WTC11 (cell line): ENCODE data around the gene CYP27C1. TPM values are rescaled to one million over a fixed set of nuclear protein-coding genes. Genes with fewer than 3 reads are reported as not detected.
"Not testable (repeated sequence)": the region's sequence is repeated elsewhere in the genome, so short reads cannot be mapped to it uniquely, and the experiment has no call there.

ENCODE experiments used
- ATAC-seq: fragments of 200-7000 bp; cut with Tn5 transposase; 2 replicates; pipeline ENCODE4 v1.10.0; 2021; ENCODE audit warnings: mild to moderate bottlenecking, moderate library complexity
- CTCF ChIA-PET: fragments of 300-600 bp; sonication (Branson Sonifier 250); formaldehyde crosslinking; loops from one replicate; lab custom pipeline; 2021; ENCODE audit warnings: antibody characterized with exemption; lab: Charles Lee
- POLR2A ChIA-PET: fragments of 350-600 bp; sonication (Branson Sonifier 250); formaldehyde crosslinking; loops from one replicate; lab custom pipeline; 2021; ENCODE audit warnings: antibody characterized with exemption; lab: Charles Lee
- DNase-seq: peaks from one replicate; pipeline ENCODE4 v3.0.0; 2021; ENCODE audit warnings: low spot score
- H3K27ac Mint-ChIP-seq: 2 replicates; pipeline ENCODE4 v1.8.0; 2021; ENCODE audit warnings: mixed read lengths
- H3K27me3 Mint-ChIP-seq: 2 replicates; pipeline ENCODE4 v1.8.0; 2021; ENCODE audit warnings: low read depth, mild to moderate bottlenecking, moderate library complexity, mixed read lengths
- H3K36me3 Mint-ChIP-seq: 2 replicates; pipeline ENCODE4 v1.8.0; 2021; ENCODE audit warnings: mixed read lengths
- H3K4me1 Mint-ChIP-seq: 2 replicates; pipeline ENCODE4 v1.8.0; 2022; ENCODE audit warnings: mixed read lengths
- H3K4me3 Mint-ChIP-seq: 2 replicates; pipeline ENCODE4 v1.8.0; 2021; ENCODE audit warnings: mild to moderate bottlenecking, moderate library complexity, mixed read lengths
- H3K9me3 Mint-ChIP-seq: 2 replicates; pipeline ENCODE4 v1.8.0; 2021; ENCODE audit warnings: mixed read lengths
- GABPB1 ChIP-seq: sonication (generic); formaldehyde crosslinking; IDR thresholded peaks from 2 replicates; pipeline ENCODE4 v1.8.1; 2023; ENCODE audit warnings: mild to moderate bottlenecking, missing genetic modification reagents
- MAX ChIP-seq: sonication (generic); formaldehyde crosslinking; IDR thresholded peaks from 2 replicates; pipeline ENCODE4 v1.8.0; 2022; ENCODE audit warnings: mild to moderate bottlenecking, missing genetic modification reagents
- MXD4 ChIP-seq: fragments of 250-450 bp; sonication (Bioruptor Pico); IDR thresholded peaks from 2 replicates; pipeline ENCODE4 v1.8.0; 2021; ENCODE audit warnings: mild to moderate bottlenecking, moderate library complexity, borderline replicate concordance
- NFATC4 ChIP-seq: fragments of 250-450 bp; sonication (Bioruptor Pico); IDR thresholded peaks from 2 replicates; pipeline ENCODE4 v1.9.0; 2021; ENCODE audit warnings: mild to moderate bottlenecking
- NFYB ChIP-seq: sonication (generic); formaldehyde crosslinking; conservative IDR thresholded peaks from 2 replicates; pipeline ENCODE4 v1.8.0; 2022; ENCODE audit warnings: low read depth, missing genetic modification reagents
- OVOL2 ChIP-seq: fragments of 250-450 bp; sonication (Bioruptor Pico); IDR thresholded peaks from 2 replicates; pipeline ENCODE4 v1.9.0; 2021; ENCODE audit warnings: mild to moderate bottlenecking, borderline replicate concordance
- SMAD3 ChIP-seq: sonication (generic); formaldehyde crosslinking; IDR thresholded peaks from 2 replicates; pipeline ENCODE4 v1.8.0; 2022; ENCODE audit warnings: missing genetic modification reagents, mild to moderate bottlenecking, borderline replicate concordance
- SMAD4 ChIP-seq: sonication (generic); formaldehyde crosslinking; IDR thresholded peaks from 2 replicates; pipeline ENCODE4 v1.8.0; 2022; ENCODE audit warnings: mild to moderate bottlenecking, missing genetic modification reagents
- TEAD1 ChIP-seq: sonication (generic); formaldehyde crosslinking; IDR thresholded peaks from 2 replicates; pipeline ENCODE4 v1.8.0; 2022; ENCODE audit warnings: mild to moderate bottlenecking, missing genetic modification reagents
- ZBTB21 ChIP-seq: sonication (generic); formaldehyde crosslinking; IDR thresholded peaks from 2 replicates; pipeline ENCODE4 v1.8.1; 2023; ENCODE audit warnings: mild to moderate bottlenecking, missing genetic modification reagents, borderline replicate concordance
- ZNF263 ChIP-seq: sonication (generic); formaldehyde crosslinking; IDR thresholded peaks from 2 replicates; pipeline ENCODE4 v1.8.1; 2022; ENCODE audit warnings: low read depth, mild to moderate bottlenecking, moderate library complexity, missing genetic modification reagents
- total RNA-seq: library from RNA; stranded (reverse); gene quantifications from 3 replicates; pipeline ENCODE4 v1.2.3, GENCODE V29; 2021
- TF ChIP-seq, protein P1 (sequence below): sonication (generic); formaldehyde crosslinking; conservative IDR thresholded peaks from 2 replicates; pipeline ENCODE4 v1.8.1; 2023; ENCODE audit warnings: mild to moderate bottlenecking, low read depth, missing genetic modification reagents, moderate library complexity
- TF ChIP-seq, protein P2 (sequence below): fragments of 250-450 bp; sonication (Bioruptor Pico); IDR thresholded peaks from 2 replicates; pipeline ENCODE4 v1.8.0; 2021; ENCODE audit warnings: mild to moderate bottlenecking
- TF ChIP-seq, protein P3 (sequence below): fragments of 250-450 bp; sonication (Bioruptor Pico); conservative IDR thresholded peaks from 2 replicates; pipeline ENCODE4 v1.9.0; 2021; ENCODE audit warnings: mild to moderate bottlenecking
- TF ChIP-seq, protein P4 (sequence below): fragments of 250-450 bp; sonication (Bioruptor Pico); IDR thresholded peaks from 2 replicates; pipeline ENCODE4 v1.9.0; 2021; ENCODE audit warnings: mild to moderate bottlenecking
- TF ChIP-seq, protein P5 (sequence below): fragments of 250-450 bp; sonication (Bioruptor Pico); IDR thresholded peaks from 2 replicates; pipeline ENCODE4 v1.9.0; 2021; ENCODE audit warnings: mild to moderate bottlenecking

CYP27C1 gene
- total RNA-seq, 1 experiment from 2014 or later = 2.4 TPM

- peaks cover 6% of the 10 kb centered on the region for H3K27me3 Mint-ChIP-seq
- TF ChIP-seq, protein P1, sequence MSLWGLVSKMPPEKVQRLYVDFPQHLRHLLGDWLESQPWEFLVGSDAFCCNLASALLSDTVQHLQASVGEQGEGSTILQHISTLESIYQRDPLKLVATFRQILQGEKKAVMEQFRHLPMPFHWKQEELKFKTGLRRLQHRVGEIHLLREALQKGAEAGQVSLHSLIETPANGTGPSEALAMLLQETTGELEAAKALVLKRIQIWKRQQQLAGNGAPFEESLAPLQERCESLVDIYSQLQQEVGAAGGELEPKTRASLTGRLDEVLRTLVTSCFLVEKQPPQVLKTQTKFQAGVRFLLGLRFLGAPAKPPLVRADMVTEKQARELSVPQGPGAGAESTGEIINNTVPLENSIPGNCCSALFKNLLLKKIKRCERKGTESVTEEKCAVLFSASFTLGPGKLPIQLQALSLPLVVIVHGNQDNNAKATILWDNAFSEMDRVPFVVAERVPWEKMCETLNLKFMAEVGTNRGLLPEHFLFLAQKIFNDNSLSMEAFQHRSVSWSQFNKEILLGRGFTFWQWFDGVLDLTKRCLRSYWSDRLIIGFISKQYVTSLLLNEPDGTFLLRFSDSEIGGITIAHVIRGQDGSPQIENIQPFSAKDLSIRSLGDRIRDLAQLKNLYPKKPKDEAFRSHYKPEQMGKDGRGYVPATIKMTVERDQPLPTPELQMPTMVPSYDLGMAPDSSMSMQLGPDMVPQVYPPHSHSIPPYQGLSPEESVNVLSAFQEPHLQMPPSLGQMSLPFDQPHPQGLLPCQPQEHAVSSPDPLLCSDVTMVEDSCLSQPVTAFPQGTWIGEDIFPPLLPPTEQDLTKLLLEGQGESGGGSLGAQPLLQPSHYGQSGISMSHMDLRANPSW (CRISPR knock-in tag) = no peak
- TF ChIP-seq SMAD3 (CRISPR knock-in tag) (no peak), TEAD1 (CRISPR knock-in tag) (no peak), NFATC4 (CRISPR knock-in tag) (no peak), OVOL2 (no peak), MXD4 (CRISPR knock-in tag) (no peak), ZNF263 (CRISPR knock-in tag) (no peak), NFYB (CRISPR knock-in tag) (no peak), SMAD4 (CRISPR knock-in tag) (no peak), ZBTB21 (CRISPR knock-in tag) (no peak)
- TF ChIP-seq, protein P2, sequence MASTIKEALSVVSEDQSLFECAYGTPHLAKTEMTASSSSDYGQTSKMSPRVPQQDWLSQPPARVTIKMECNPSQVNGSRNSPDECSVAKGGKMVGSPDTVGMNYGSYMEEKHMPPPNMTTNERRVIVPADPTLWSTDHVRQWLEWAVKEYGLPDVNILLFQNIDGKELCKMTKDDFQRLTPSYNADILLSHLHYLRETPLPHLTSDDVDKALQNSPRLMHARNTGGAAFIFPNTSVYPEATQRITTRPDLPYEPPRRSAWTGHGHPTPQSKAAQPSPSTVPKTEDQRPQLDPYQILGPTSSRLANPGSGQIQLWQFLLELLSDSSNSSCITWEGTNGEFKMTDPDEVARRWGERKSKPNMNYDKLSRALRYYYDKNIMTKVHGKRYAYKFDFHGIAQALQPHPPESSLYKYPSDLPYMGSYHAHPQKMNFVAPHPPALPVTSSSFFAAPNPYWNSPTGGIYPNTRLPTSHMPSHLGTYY (CRISPR knock-in tag) = no peak
- TF ChIP-seq, protein P3, sequence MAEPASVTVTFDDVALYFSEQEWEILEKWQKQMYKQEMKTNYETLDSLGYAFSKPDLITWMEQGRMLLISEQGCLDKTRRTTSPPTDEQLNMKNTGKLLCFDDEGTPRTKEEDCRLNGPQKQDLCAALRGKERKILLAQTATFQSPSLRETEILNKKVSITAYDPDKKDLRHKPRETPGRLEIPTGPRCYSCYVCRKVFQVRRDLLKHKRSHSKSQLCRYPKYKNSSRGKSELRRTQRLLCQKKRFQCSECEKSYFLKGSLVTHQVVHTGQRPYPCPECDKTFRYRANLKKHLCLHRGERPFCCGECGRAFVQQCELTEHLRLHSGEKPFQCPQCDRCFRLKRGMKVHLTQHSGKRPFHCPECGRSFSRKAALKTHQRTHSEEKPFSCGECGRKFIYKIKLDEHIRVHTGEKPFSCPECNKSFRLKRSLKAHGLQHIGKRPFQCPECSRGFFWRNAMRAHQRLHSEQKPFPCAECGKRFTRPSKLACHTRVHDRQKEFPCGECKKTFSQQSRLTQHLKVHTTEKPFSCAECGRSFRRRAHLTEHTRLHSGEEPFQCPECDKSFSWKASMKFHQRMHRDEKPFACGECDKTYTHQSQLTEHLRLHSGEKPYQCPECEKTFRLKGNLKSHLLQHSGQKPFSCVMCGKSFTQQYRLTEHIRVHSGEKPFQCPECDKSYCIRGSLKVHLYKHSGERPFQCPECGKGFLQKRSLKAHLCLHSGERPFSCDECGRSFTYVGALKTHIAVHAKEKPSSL (CRISPR knock-in tag) = no peak
- TF ChIP-seq, all 79 proteins: peak for 0
- Mint-ChIP-seq H3K4me3 (no peak overlapping the region), H3K36me3 (no peaks in the 10 kb centered on the region), H3K27ac (no peak overlapping the region), H3K4me1 (peaks cover 26% of the 10 kb centered on the region), H3K9me3 (peaks cover 7% of the 10 kb centered on the region; the same call in 1 of the 2 replicates)
- ATAC-seq = no peak
- no peak for DNase-seq
- CTCF ChIA-PET = no interaction called here
- POLR2A ChIA-PET = no interaction called here
Observed at GRCh38 chr2:127225186-127225960, 5.3 kb upstream of the CYP27C1 start.

- ATAC-seq, H3K36me3 Mint-ChIP-seq, H3K9me3 Mint-ChIP-seq, DNase-seq, CTCF ChIA-PET, H3K27ac Mint-ChIP-seq, POLR2A ChIA-PET, H3K4me3 Mint-ChIP-seq, H3K27me3 Mint-ChIP-seq: not testable (repeated sequence)
- peaks cover 28% of the 10 kb centered on the region for H3K4me1 Mint-ChIP-seq
- TF ChIP-seq GABPB1 (CRISPR knock-in tag) = peak; percentile 46; the same call in 1 of the 2 replicates
Observed at GRCh38 chr2:127224135-127224534, 4.0 kb upstream of the CYP27C1 start.

DNA sequence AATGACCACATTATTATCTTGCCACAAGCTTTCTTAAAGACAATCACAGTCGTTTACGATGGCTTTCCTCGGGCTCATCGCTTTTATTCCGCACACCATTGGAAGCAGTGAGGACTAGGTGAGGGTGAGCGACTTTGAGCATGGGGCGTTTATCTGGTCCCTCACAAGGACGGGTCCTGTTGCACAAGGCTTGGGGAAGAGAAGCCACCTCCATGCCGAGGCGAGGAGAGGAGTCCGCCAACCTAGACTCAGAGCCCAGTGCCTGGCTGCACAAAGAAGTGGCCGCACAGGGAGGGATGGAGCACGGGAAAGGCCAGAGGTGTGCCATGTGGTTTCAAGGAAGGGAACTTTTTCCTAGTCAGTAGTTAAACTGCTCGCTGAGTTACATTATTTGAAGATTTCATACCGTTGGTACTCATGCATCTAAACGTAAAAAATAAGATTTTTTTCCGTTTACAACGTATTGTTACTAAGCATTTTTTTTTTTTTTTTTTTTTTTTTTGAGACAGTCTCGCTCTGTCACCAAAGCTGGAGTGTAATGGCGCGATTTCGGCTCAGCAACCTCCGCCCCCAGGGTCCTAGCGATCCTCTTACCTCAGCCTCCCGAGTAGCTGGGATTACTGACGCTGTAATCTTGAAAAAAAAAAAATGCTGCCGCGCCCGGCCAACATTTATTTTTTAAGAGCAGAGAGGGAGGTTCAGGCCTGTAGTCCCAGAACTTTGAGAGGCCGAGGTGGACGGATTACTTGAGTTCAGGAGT lies 849 bp upstream of the CYP27C1 start:
- H3K36me3 Mint-ChIP-seq = no peaks in the 10 kb centered on the region
- H3K4me3 Mint-ChIP-seq = peak overlapping the region; percentile 95
- peaks cover 38% of the 10 kb centered on the region for H3K27me3 Mint-ChIP-seq
- no peaks in the 10 kb centered on the region for H3K9me3 Mint-ChIP-seq
- ChIA-PET POLR2A (interaction anchor here (0.6 to 0.7 kb wide), 3 partner anchors 95 to 481 kb away, joined by 3 to 6 read pairs (median 3); no protein-coding TSS in a partner anchor), CTCF (interaction anchor here (0.9 to 1.5 kb wide), 3 partner anchors 8 to 202 kb away, joined by 3 to 5 read pairs (median 4); no protein-coding TSS in a partner anchor)
- DNase-seq (peak; percentile 57), ATAC-seq (peak; percentile 32)
- peaks cover 37% of the 10 kb centered on the region for H3K4me1 Mint-ChIP-seq
- H3K27ac Mint-ChIP-seq = peak overlapping the region; percentile 61
- TF ChIP-seq MAX (peak; percentile 76; the same call in 1 of the 2 replicates), NFATC4 (CRISPR knock-in tag) (no peak), TEAD1 (CRISPR knock-in tag) (0 out of 2 replicates have a peak, but pooled peaks have one; percentile 36)
- TF ChIP-seq, protein P4, sequence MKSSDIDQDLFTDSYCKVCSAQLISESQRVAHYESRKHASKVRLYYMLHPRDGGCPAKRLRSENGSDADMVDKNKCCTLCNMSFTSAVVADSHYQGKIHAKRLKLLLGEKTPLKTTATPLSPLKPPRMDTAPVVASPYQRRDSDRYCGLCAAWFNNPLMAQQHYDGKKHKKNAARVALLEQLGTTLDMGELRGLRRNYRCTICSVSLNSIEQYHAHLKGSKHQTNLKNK (CRISPR knock-in tag) = no peak
- TF ChIP-seq, protein P5, sequence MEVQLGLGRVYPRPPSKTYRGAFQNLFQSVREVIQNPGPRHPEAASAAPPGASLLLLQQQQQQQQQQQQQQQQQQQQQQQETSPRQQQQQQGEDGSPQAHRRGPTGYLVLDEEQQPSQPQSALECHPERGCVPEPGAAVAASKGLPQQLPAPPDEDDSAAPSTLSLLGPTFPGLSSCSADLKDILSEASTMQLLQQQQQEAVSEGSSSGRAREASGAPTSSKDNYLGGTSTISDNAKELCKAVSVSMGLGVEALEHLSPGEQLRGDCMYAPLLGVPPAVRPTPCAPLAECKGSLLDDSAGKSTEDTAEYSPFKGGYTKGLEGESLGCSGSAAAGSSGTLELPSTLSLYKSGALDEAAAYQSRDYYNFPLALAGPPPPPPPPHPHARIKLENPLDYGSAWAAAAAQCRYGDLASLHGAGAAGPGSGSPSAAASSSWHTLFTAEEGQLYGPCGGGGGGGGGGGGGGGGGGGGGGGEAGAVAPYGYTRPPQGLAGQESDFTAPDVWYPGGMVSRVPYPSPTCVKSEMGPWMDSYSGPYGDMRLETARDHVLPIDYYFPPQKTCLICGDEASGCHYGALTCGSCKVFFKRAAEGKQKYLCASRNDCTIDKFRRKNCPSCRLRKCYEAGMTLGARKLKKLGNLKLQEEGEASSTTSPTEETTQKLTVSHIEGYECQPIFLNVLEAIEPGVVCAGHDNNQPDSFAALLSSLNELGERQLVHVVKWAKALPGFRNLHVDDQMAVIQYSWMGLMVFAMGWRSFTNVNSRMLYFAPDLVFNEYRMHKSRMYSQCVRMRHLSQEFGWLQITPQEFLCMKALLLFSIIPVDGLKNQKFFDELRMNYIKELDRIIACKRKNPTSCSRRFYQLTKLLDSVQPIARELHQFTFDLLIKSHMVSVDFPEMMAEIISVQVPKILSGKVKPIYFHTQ (CRISPR knock-in tag) = no peak
